ENCODE data around the gene VPREB1.
"Not testable (repeated sequence)": the region's sequence is repeated elsewhere in the genome, so short reads cannot be mapped to it uniquely, and the experiment has no call there.

VPREB1 gene

GRCh38 chr22:22245256-22245909 lies 797 bp downstream of the VPREB1 start:
- no peak for DNase-seq (ENCODE audit: low read depth in 2 of 3, low spot score in 2 of 3)

DNA sequence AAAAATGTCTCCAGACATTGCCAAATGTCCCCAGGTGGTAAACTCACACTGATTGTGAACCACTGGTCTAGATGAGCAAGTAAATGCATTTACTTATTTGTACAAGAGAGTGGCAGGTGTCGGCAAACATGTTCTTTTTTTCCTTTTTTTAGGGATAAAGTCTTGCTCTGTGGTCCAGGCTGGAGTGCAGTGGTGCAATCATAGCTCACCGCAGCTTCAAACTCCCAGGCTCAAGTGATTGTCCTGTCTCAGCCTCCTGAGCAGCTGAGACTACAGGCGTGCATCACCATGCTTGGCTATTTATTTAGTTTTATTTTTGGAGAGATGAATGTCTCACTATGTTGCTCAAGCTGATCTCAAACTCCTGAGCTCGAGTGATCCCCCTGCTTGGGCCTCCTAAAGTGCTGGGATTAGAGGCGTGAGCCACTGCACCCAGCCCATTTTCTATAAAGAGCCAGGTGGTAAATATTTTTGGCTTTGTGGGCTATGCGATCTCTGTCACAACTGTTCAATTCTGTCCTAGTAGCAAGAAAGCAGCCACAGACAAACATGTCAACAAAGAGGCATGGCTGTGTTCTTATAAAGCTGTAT lies 1.4 kb downstream of the VPREB1 start:
- no peak for DNase-seq (ENCODE audit: low read depth in 2 of 3, low spot score in 2 of 3)

DNA sequence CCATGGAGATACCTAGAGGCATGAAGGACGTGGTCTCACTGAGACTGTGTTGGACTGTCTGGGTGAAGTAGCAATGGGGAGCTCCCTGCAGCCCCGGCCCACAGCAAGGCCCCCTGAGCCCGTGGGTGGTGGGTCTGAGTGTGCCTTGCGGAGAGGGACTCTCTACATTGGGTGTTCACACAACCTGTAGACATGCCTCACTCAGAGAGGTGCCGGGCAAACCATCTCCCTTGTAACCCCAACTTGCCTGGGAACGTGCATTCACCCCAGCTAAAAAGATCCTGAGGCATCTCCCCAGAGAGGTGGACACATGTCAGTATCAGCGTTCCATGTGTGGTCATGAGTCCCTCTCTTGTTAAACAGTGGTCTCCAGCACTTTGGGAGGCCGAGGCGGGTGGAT lies 2.1 kb downstream of the VPREB1 start:
- no peak for DNase-seq (ENCODE audit: low read depth in 2 of 3, low spot score in 2 of 3)

DNA sequence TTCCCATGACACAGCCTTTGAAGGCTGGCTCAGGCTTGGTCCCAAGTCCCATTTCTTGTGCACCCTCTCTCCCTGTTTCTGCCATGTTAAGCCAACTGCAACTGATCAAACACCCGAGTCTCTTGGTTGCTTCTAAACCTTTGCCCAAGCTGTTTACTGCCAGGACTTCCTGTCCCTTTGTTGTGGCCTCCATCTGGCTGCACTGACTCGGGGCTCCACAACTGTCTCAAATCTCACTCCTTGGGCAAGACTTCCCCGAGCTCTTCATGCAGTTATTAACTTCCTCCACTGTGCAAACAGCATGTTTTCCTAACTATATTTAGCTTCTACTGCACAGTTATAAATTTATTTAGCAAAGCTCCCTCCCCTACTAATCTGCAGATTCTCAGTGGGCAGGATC lies 4.3 kb downstream of the VPREB1 start:
- DNase-seq (ENCODE audit: low read depth in 2 of 3, low spot score in 2 of 3), result no peak

GRCh38 chr22:22250651-22251050 lies 6.1 kb downstream of the VPREB1 start:
- DNase-seq (ENCODE audit: low read depth in 2 of 3, low spot score in 2 of 3), result not testable (repeated sequence)

DNA sequence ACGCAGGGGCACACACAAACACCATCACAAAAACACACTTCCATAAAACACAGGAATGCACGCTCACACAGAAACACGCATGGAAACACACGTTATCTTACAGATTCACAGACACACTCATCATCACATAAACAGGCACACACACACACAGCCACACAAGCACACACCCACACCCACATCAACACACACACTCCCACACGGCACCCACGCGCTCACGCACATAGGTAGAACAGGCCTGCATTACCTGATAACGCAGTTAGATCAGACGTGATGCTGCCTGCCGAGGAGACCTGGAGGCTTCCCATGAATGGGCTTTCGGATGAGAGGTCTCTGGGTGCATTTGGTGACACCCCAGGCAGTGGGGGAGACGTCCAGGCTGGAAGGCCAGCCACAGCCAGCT lies 11.5 kb downstream of the VPREB1 start:
- not testable (repeated sequence) for DNase-seq (ENCODE audit: low read depth in 2 of 3, low spot score in 2 of 3)

- not testable (repeated sequence) for DNase-seq (ENCODE audit: low read depth in 2 of 3, low spot score in 2 of 3)
Observed at GRCh38 chr22:22258597-22259415, 14.2 kb downstream of the VPREB1 start.

DNA sequence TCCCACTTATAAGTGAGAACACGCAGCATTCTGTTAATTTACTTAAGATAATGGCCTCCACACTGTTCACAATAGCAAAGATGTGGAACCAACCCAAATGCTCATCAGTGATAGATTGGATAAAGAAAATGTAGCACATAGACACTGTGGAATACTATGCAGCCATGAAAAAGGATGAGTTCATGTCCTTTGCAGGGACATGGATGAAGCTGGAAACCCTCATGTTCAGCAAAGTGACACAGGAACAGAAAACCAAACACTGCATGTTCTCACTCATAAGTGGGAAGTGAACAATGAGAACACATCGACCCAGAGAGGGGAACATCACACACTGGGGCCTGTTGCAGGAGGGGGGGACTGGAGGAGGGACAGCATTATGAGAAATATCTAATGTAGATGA lies 15.6 kb downstream of the VPREB1 start:
- DNase-seq (ENCODE audit: low read depth in 2 of 3, low spot score in 2 of 3), result not testable (repeated sequence)

- not testable (repeated sequence) for DNase-seq (ENCODE audit: low read depth in 2 of 3, low spot score in 2 of 3)
Observed at GRCh38 chr22:22260586-22260985, 16.0 kb downstream of the VPREB1 start.

- not testable (repeated sequence) for DNase-seq (ENCODE audit: low read depth in 2 of 3, low spot score in 2 of 3)
Observed at GRCh38 chr22:22262332-22263074, 17.9 kb downstream of the VPREB1 start.

DNA sequence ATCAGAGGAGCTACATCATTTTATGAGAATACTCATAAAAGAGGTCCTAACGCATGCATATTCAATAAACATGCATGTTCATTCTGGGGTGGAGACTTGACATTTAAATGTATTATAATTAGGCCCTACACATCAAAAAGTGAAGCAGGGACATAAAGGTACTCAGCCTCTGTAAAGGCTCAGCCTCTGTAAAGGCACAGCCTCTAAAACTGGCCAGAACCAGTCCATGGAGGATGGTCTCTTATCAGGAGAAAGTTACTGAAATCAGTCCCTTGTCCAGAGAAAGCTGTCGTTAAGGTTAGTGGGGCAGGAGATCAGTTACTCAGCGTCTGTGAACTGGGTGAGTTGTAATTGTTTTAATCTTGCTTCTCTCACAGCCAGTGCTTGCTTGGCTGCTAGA lies 19.2 kb downstream of the VPREB1 start:
- not testable (repeated sequence) for DNase-seq (ENCODE audit: low read depth in 2 of 3, low spot score in 2 of 3)

- DNase-seq (ENCODE audit: low read depth in 2 of 3, low spot score in 2 of 3), result not testable (repeated sequence)
Observed at GRCh38 chr22:22270036-22270676, 25.6 kb downstream of the VPREB1 start.

- not testable (repeated sequence) for DNase-seq (ENCODE audit: low read depth in 2 of 3, low spot score in 2 of 3)
Observed at GRCh38 chr22:22277423-22277822, 32.8 kb downstream of the VPREB1 start.

GRCh38 chr22:22284962-22285756 lies 40.6 kb downstream of the VPREB1 start:
- DNase-seq (ENCODE audit: low read depth in 2 of 3, low spot score in 2 of 3), result not testable (repeated sequence)

- DNase-seq (ENCODE audit: low read depth in 2 of 3, low spot score in 2 of 3), result not testable (repeated sequence)
Observed at GRCh38 chr22:22286390-22287105, 42.0 kb downstream of the VPREB1 start.

DNA sequence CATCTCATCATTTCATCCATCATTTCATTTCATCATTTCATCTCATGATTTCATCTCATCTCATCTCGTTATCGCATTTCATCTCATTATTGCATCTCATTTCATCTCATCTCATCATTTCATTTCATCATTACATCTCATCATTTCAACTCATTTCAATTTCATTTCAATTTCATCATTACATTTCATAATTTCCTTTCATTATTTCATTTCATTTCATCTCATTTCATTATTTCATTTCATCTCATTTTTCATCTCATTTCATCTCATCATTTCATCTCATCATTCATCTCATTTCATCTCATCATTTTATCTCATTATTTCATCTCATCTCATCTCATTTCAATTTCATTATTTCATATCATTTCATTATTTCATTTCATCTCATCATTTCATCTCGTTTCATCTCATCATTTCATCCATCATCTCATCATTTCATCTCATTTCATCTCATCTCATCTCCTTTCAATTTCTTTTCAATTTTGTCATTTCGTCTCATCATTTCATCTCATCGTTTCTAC lies 42.6 kb downstream of the VPREB1 start:
- DNase-seq (ENCODE audit: low read depth in 2 of 3, low spot score in 2 of 3), result not testable (repeated sequence)

DNA sequence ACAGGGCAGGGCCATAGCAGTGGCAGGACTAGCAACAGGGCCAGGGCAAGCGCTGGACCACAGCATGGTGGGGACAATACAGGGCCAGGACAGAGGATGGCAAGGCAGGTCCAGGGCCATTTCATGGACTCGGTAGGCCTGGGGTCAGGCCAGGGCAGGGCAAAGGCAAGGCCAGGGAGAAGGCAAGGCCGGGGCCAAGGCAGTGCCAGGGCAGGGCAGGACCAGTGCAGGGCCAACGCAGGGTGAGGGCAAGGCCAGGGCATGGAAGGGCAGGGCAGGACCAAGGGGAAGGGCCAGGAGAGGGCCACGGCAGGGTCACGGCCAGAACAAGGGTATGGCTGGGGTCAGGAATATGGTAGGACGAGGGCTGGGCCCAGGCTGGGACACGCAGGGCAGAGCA lies 45.1 kb downstream of the VPREB1 start:
- not testable (repeated sequence) for DNase-seq (ENCODE audit: low read depth in 2 of 3, low spot score in 2 of 3)

GRCh38 chr22:22291129-22291806 lies 46.7 kb downstream of the VPREB1 start:
- DNase-seq (ENCODE audit: low read depth in 2 of 3, low spot score in 2 of 3), result not testable (repeated sequence)

DNA sequence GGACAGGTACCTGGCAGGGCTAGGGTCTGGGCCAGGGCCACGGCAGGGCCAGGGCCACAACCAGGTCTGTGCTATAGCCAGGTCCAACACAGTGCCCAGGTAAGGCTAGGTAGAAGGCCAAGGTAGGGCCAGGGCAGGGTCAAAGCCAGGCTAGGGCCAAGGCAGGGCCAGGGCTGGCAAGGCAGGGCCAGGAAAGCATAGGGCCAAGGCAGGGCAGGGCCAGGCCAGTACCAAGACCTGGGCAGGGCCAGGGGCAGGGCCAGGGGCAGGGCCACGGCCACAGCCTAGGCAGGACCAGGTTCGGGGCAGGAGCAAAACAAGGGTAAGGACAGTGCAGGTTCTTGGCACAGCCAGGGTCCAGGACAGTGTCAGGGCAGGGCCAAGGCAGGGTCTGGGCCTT lies 48.1 kb downstream of the VPREB1 start:
- DNase-seq (ENCODE audit: low read depth in 2 of 3, low spot score in 2 of 3), result not testable (repeated sequence)
